Thyroid gland (tissue), 4 donors: ENCODE data around the gene SKI. TPM values are rescaled to one million over a fixed set of nuclear protein-coding genes. Genes with fewer than 3 reads are reported as not detected.
"Not testable (repeated sequence)": the region's sequence is repeated elsewhere in the genome, so short reads cannot be mapped to it uniquely, and the experiment has no call there.

Source experiments
- DNase-seq, 2 donors: peaks; one replicate each; pipeline ENCODE4 v3.0.0-alpha.2; 2019
- H3K27ac ChIP-seq, 3 donors: fragments of 200-600 bp; sonication (generic); 1 replicate in 2 of 3; 2 replicates in 1 of 3; pipeline ENCODE4 v1.5.1; 2016 to 2019; ENCODE audit warnings: mild to moderate bottlenecking in 1 of 3, moderate library complexity in 1 of 3
- H3K27me3 ChIP-seq: fragments of 200-600 bp; sonication (generic); one replicate; pipeline ENCODE4 v1.5.1; 2019
- H3K36me3 ChIP-seq, 2 donors: fragments of 200-600 bp; sonication (generic); one replicate each; pipeline ENCODE4 v1.5.1; 2016 to 2019
- H3K4me1 ChIP-seq, 2 donors: fragments of 200-600 bp; sonication (generic); one replicate each; pipeline ENCODE4 v1.5.1; 2017 to 2019
- H3K4me3 ChIP-seq, 3 donors: fragments of 200-600 bp; sonication (generic); replicated peaks in 1 of 3; 1 replicate in 2 of 3; 2 replicates in 1 of 3; pipeline ENCODE4 v1.5.1; 2016; ENCODE audit warnings: mild to moderate bottlenecking in 1 of 3
- H3K9me3 ChIP-seq: fragments of 200-600 bp; sonication (generic); one replicate; pipeline ENCODE4 v1.5.1; 2017
- POLR2A ChIP-seq, 2 donors: fragments of 450-650 bp; IDR thresholded peaks; one replicate each; pipeline ENCODE4 v1.6.1; 2017; ENCODE audit warnings: antibody characterized with exemption in 2 of 2, mild to moderate bottlenecking in 2 of 2, moderate library complexity in 1 of 2
- WGBS, 2 donors: methylation state at CpG; one replicate each; pipeline ENCODE4 v1.1.5; 2017; 5-methylcytosine and 5-hydroxymethylcytosine counted together
- intact Hi-C: fragments of 100-400 bp; cut with DNase I; formaldehyde crosslinking; loops from one replicate; pipeline ENCODE4 v1.15.1; 2023
- total RNA-seq, 4 donors: library from RNA; depleted of rRNA; stranded (reverse); fragments of >200 nt; gene quantifications; one replicate each; pipeline ENCODE4 v1.2.3, GENCODE V29; 2016
- TF ChIP-seq, protein P1 (sequence below), 6 experiments: fragments of 200-600 bp in 3 of 6; fragments of 450-650 bp in 3 of 6; sonication (generic) in 3 of 6; IDR thresholded peaks; one replicate each; pipeline ENCODE4 v1.5.1; 2016 to 2019; ENCODE audit warnings: antibody characterized with exemption in 6 of 6, mild to moderate bottlenecking in 2 of 6, inconsistent platforms in 1 of 6, moderate library complexity in 1 of 6

Gene SKI
- total RNA-seq, 4 donors from 2014 or later: 31.4 to 59.6 (median 39.9) TPM

DNA sequence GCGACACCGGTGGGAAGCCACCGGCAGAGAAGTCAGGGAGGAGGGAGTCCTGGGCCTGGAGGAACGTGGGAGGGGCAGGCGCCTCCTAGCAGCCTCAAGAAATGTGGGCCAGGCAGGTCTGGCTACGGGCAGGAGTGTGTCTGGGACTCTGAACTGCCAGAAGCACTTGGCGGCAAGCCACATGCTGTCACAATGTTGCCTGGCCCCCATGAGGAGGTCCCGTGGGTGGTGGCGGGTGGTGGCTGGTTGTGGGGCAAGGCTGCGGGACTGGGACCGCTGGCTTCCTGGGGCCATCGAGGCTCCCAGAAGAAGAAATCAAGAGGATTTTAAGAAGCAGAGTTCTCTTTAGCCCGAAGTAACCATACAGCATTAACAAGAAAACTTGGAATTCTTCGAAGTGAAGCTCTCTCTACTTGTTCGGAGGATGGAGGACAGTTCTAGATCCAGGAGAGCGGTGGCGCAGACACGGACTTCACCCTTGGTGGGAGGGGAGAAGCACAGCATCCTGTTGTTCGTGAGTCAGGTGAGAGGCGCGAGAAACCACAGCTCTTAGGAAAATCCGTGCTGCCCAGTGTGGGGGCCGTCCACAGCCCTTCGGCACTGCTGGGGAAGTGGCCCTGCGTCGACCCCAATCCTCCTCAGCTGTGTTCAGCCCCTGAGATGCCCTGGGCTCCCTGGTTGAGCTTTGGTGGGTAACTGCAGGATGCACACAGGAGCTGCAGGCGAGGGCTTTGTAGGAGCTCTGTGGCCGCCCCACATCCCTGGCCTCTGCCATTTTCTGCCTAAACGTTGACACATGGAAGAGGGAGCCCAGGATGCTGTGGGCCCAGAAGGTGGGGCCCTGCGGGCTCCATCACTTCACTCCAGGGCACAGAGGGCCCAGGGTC, 12.4 kb downstream of the SKI start:
- Histone ChIP-seq H3K4me3 (no peak overlapping the region), H3K9me3 (no peaks in the 10 kb centered on the region), H3K27me3 (no peaks in the 10 kb centered on the region), H3K4me1 (peaks cover 60 to 88% of the 10 kb centered on the region in 2 donors), H3K27ac (peak overlapping the region; percentile 49 to 72 (median 67)), H3K36me3 (no peaks in the 10 kb centered on the region)
- intact Hi-C loops: no loop called here
- peak in 1 of 2 donors; percentile 19 for TF ChIP-seq POLR2A (IDR thresholded peaks at IDR 0.05)
- TF ChIP-seq, protein P1, sequence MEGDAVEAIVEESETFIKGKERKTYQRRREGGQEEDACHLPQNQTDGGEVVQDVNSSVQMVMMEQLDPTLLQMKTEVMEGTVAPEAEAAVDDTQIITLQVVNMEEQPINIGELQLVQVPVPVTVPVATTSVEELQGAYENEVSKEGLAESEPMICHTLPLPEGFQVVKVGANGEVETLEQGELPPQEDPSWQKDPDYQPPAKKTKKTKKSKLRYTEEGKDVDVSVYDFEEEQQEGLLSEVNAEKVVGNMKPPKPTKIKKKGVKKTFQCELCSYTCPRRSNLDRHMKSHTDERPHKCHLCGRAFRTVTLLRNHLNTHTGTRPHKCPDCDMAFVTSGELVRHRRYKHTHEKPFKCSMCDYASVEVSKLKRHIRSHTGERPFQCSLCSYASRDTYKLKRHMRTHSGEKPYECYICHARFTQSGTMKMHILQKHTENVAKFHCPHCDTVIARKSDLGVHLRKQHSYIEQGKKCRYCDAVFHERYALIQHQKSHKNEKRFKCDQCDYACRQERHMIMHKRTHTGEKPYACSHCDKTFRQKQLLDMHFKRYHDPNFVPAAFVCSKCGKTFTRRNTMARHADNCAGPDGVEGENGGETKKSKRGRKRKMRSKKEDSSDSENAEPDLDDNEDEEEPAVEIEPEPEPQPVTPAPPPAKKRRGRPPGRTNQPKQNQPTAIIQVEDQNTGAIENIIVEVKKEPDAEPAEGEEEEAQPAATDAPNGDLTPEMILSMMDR (IDR thresholded peaks at IDR 0.05): no peak
- 51% methylated on average over 24 to 29 of the region's 30 CpGs for WGBS, 2 donors
- DNase-seq: peak; percentile 99

DNA sequence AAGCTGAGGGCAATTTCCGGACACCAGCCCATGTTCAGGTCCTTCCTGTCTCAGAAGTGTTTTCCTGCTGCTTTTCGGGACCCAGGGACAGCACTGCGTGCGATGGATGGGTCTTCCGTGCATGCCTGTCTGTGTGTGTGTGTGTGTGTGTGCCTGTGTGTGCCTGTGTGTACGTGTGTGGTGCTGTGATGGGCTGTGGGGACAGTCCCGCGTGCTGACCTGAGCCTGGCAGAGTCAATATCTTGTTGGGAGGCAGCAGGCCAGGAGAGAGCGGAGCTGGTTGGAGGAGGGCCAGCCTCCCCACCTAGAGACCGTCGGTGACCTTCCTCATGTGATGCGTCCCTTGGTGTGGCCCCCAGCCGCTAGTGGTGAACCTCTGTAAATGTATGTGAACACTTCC, 13.7 kb downstream of the SKI start:
- peaks cover 58 to 85% of the 10 kb centered on the region in 2 donors for H3K4me1 ChIP-seq
- no peak for DNase-seq
- no peaks in the 10 kb centered on the region for H3K27me3 ChIP-seq
- TF ChIP-seq POLR2A (IDR thresholded peaks at IDR 0.05): no peak
- no peaks in the 10 kb centered on the region for H3K36me3 ChIP-seq
- H3K9me3 ChIP-seq: no peaks in the 10 kb centered on the region
- intact Hi-C loops: no loop called here
- 66 to 80% methylated on average over 13 of the region's 13 CpGs for WGBS, 2 donors
- H3K27ac ChIP-seq: no peak overlapping the region
- H3K4me3 ChIP-seq: no peak overlapping the region

DNA sequence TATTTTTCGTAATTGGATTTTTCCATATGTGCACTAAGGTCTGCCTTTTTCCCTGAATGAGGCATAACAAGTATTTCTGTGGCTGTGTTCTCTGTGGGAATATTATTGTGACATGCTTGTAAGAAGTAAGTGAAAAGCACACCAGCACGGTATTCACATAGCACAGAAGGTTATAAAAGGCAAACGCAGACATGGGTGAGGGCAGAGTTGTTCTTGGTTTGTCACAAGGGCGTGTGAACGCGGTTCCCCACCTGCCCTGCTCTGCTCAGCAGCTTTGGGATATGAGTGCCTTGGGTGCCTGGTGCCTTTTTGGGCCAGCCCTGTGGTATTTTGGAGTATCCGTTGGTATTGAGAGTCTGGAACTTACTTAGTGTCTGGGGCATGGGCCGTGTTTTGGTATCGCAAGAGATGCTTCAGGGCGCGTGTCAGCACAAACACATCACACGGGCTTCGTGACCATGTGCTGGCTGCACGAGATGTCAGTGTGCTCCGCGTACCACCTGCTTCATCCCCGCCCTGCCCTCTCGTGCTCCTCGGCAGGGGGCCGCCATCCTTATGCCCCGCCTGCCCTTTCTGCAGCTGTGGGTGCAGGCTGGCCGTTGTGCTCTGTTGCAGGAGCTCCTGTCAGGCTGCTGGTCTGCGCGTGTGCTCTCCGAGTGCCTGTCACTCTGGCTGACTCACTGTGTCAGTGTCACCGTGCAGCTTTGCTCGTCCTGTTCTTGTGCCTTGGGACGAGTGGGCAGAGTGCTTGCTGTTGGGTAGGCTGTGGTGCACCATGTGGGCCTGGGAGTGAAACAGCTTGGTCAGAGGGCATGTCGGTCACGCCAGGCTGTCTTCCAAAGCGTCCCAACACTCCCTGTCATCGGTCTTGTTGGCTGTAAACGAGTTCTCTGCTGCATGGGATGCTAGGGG, 15.0 kb downstream of the SKI start:
- no peaks in the 10 kb centered on the region for H3K27me3 ChIP-seq
- intact Hi-C loops: no loop called here
- no peaks in the 10 kb centered on the region for H3K9me3 ChIP-seq
- H3K36me3 ChIP-seq: no peaks in the 10 kb centered on the region
- H3K4me1 ChIP-seq: peaks cover 58 to 85% of the 10 kb centered on the region in 2 donors
- WGBS, 2 donors: 82 to 84% methylated on average over 24 to 30 of the region's 33 CpGs
- TF ChIP-seq, protein P1 (IDR thresholded peaks at IDR 0.05): no peak
- no peak for TF ChIP-seq POLR2A (IDR thresholded peaks at IDR 0.05)
- H3K27ac ChIP-seq: no peak overlapping the region
- DNase-seq: peak in 1 of 2 donors; percentile 54
- no peak overlapping the region for H3K4me3 ChIP-seq

DNA sequence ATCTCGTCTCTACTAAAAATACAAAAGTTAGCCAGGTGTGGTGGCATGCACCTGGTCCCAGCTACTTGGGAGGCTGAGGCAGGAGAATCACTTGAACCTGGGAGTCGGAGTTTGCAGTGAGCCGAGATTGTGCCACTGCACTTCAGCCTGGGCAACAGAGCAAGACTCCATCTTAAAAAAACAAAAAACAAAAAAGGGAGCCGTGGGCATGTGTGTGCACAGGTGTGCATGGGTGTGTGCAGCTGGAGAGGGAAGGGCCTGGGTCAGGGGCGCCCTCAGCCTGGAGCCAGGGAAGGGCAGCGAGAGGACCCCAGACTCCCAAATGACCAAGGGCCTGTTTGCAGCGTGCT, 18.9 kb downstream of the SKI start:
- DNase-seq, H3K36me3 ChIP-seq, intact Hi-C loops, H3K4me3 ChIP-seq, H3K9me3 ChIP-seq, H3K27me3 ChIP-seq: not testable (repeated sequence)
- 62 to 70% methylated on average over 7 of the region's 7 CpGs for WGBS, 2 donors
- peak overlapping the region in 1 of 3 donors; percentile 20 for H3K27ac ChIP-seq
- H3K4me1 ChIP-seq: peaks cover 68 to 85% of the 10 kb centered on the region in 2 donors

DNA sequence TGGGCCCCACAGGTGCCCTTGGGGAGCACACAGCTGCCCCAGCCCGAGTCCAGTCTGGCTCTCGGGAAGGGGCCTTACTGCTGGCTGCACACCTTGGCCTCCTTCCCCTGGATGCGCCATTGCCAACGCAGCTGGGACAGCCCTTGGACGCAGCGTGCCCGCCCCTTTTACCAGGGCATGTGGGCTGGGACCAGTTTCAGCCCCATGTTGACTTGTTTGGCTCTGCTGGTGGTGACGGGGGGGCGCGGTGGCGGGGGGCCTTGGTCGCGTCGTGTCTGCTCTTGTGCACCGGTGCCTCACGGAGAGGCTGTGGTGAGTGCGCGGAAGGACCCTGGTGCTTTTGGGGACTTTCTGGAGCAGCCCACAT, 19.6 kb downstream of the SKI start:
- no peaks in the 10 kb centered on the region for H3K9me3 ChIP-seq
- H3K36me3 ChIP-seq: no peaks in the 10 kb centered on the region
- peak in 1 of 2 donors; percentile 48 for DNase-seq
- H3K27ac ChIP-seq: peak overlapping the region in 2 of 3 donors; percentile 57 to 62
- intact Hi-C loops: no loop called here
- TF ChIP-seq POLR2A (IDR thresholded peaks at IDR 0.05): no peak
- TF ChIP-seq, protein P1 (IDR thresholded peaks at IDR 0.05): no peak
- no peaks in the 10 kb centered on the region for H3K27me3 ChIP-seq
- H3K4me3 ChIP-seq: no peak overlapping the region
- H3K4me1 ChIP-seq: peaks cover 75 to 86% of the 10 kb centered on the region in 2 donors
- 58 to 66% methylated on average over 7 to 16 of the region's 18 CpGs for WGBS, 2 donors
